Measurements from ENCODE around the gene ATP6V0A4.

DNA sequence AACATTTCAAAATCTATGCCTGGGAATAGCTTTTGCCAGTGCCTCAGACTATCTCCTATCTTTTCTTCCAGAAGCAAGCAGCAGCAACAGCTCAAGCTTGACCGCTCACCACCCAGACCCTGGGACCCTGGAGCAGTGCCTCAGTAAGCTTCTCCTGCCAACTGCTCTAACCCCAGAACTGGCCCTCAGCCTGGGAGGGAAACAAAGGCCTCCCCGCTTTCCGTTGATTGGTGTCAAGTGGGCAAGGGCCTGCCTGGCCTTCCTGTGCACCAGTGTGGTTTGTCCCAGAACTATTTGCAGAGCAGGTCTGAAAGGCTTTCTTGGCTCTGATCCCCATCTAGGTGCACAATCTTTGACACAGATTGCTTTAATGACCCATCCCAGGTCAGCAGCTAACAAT, 3.3 kb upstream of the ATP6V0A4 start:
- TF ChIP-seq POLR2A (IDR thresholded peaks at IDR 0.05) = no peak
- TF ChIP-seq, protein P1, sequence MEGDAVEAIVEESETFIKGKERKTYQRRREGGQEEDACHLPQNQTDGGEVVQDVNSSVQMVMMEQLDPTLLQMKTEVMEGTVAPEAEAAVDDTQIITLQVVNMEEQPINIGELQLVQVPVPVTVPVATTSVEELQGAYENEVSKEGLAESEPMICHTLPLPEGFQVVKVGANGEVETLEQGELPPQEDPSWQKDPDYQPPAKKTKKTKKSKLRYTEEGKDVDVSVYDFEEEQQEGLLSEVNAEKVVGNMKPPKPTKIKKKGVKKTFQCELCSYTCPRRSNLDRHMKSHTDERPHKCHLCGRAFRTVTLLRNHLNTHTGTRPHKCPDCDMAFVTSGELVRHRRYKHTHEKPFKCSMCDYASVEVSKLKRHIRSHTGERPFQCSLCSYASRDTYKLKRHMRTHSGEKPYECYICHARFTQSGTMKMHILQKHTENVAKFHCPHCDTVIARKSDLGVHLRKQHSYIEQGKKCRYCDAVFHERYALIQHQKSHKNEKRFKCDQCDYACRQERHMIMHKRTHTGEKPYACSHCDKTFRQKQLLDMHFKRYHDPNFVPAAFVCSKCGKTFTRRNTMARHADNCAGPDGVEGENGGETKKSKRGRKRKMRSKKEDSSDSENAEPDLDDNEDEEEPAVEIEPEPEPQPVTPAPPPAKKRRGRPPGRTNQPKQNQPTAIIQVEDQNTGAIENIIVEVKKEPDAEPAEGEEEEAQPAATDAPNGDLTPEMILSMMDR (IDR thresholded peaks at IDR 0.05) = no peak
- no peak for TF ChIP-seq EP300 (IDR thresholded peaks at IDR 0.05)
- no peak for TF ChIP-seq POLR2AphosphoS5 (IDR thresholded peaks at IDR 0.05)
